Hematopoietic multipotent progenitor cell (in vitro differentiated cells): Measurements from ENCODE around the gene TRAF3. TPM values are rescaled to one million over a fixed set of nuclear protein-coding genes. Genes with fewer than 3 reads are reported as not detected.

Source experiments
- DNase-seq, 3 donors: peaks; one replicate each; pipeline ENCODE4 v3.0.0-alpha.2; 2011 to 2015; ENCODE audit warnings: low read depth in 2 of 3, low spot score in 2 of 3
- total RNA-seq: library from RNA; depleted of rRNA; stranded (reverse); fragments of >200 nt; gene quantifications from one replicate; pipeline ENCODE4 v1.2.3, GENCODE V29; 2012

TRAF3 gene
- 10.5 TPM for total RNA-seq

- peak; percentile 74 to 90 (median 86) for DNase-seq
These were observed at the start of gene TRAF3 for GRCh38 chr14:102776761-102777710. Gene TRAF3, plus strand, starts transcription at chr14:102777449. Its CDS starts 92,753 bp downstream, at chr14:102870202.

DNA sequence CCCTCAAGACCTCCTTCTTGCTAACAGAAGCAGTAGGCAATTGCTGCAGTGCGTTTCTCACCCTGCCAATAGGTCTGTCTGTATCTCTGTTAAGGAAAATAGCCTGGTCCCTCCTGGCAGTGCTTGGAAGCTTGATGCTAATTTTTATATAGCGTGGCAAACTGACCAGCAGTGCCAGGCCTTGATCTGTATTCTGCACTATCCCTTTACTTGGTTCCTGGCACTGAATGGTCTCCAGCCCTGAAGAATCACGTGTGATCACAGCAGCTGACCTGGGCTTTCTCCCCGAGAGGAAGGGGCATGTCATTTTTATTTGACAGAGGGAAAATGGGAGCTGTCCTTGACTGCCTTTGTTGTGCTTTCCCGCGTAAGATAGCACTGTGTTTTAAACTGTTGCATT, 48.7 kb upstream of the TRAF3 start:
- DNase-seq = no peak

GRCh38 chr14:102729268-102729667, 48.0 kb upstream of the TRAF3 start:
- no peak for DNase-seq

- no peak for DNase-seq
These were observed 47.4 kb upstream of the TRAF3 start for GRCh38 chr14:102729825-102730224.

- no peak for DNase-seq
These were observed 46.0 kb upstream of the TRAF3 start for GRCh38 chr14:102731101-102731870.

DNA sequence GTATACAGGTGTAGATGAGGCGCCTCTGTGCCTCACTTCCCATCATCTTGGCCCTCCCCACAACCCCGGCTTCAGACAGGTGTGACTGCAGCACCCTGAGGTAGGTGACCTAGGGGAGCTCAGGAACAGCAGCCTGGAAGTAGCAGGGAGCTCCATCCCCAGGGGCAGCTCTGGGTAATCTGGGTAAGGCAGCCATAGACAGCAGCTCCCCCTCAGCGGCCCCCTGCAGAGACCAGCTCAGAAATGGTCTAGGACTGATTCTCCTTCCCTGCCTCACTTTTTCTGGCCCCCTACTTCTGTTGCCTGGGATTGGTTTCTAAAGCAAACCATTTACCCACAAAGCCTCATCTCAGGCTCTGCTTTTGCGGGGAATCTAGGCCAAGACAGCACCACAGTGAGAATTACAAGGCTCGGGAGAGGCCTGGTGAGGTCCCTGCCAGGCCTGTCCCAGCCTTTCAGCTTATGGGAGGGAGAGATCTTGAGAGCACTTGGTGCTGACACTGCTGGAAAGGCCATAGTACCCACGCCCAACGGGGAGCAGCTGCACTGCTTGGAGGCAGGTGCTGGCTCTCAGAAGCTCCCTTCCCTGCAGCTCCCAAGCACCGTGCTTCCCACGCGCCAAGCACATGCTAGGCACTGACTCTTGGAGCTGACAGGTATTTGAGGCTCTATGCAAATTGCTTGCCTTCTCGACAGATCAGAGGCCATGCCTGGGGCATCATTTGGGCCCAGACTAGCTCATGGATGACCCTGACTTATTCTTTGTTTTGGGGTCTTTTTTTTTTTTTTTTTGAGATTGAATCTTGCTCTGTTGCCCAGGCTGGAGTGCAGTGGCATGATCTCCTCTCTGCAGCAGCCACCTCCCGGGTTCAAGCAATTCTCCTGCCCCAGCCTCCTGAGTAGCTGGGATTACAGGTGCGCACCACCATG, 45.1 kb upstream of the TRAF3 start:
- no peak for DNase-seq

- no peak for DNase-seq
These were observed 44.3 kb upstream of the TRAF3 start for GRCh38 chr14:102732924-102733323.

DNA sequence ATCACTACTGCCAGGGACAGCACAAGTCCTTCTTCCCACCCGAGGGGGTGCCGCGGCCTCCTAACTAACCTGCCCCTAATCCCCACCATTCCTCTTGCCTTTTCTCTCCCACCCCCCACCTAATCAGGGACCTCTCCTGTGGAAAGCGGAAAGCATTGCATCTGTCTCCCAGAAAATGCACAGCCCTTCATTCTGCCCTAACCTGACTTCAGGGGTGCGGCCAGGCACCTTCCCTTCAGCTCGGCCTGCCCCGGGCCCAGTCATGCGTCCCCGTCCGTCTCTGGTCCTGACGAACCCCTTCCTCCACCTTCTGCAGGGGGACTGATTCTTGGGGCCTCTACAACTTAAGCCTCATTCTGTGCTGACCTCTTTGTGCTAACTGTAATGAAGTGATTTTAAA, 43.9 kb upstream of the TRAF3 start:
- no peak for DNase-seq

- no peak for DNase-seq
These were observed 42.8 kb upstream of the TRAF3 start for GRCh38 chr14:102734436-102734835.

DNA sequence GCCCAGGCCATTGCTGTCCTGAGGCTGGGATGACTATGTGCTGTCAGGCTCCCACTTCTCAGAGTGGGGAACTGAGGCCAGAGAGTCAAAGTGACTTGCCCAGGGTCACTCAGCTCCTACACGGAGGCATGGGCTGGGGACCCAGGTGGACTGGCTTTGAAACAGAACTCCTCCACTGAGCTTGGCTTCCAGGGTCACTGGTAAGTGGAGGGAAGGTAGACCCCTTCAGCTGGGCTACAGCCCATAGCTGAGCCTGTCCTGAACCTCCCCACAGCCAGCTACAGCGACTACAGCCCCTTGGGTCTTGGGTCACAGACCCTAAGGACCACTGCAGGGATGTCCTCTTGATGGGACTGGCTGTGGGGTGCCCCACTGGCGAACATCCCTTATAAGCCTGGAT, 40.3 kb upstream of the TRAF3 start:
- DNase-seq = no peak

DNA sequence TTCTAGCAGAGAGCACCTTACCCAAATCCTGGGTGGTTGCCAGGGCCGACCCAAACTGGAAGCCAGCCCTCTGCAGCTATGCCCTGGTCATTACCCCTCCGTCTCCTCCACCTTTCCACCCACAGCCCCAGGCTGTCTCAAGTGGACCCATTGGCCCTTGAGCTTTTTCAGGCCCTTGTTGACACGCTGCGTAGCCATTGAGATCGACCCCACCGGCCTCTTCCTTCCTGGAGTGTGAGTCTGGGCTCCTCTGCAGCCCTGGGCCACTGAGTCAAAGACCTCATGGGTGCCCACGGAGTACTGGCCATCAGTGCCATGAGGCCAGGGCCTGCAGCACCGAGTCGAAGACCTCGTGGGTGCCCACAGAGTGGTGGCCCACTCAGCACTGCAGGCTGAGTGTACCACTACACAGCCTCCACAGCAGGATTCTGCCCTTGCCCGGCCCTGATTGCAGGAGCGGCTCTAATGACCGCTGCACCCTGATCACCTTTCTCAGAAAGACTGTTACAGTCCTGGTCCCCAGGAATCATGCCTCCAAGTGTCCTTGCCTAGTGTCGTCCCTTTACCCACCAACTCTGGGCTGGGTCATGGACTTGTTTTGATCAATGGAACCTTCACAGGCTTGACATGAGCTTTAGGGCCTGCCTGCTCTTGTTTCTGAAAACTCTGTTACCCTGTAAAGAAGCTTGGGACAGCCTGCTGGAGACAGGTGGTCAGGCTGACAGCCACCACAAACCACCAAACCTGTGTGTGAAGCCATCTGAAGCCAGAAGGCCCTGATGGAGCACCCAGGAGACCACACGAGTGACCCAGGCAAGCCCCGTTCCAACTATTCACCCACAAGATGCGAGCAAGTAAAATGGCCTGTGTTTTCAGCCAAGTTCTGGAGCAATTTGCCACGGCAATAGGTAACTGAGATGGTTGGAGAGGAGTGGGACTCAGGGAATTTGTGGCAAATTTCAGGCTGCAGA, 39.6 kb upstream of the TRAF3 start:
- no peak for DNase-seq

GRCh38 chr14:102738373-102739189, 38.7 kb upstream of the TRAF3 start:
- no peak for DNase-seq

DNA sequence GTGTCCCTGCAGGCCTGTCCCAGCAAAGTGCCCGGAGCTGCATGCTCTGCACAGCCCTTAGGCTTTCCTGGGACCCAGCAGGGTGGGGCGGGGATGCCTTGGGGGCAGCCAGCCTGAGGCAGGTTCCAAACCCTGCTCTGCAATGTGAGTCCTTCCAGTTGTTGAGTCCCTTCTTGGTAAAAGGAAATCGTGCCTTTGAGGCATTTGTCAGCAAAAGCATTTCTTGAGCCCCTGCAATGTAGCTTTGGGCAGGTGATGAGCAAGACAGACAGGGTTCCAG, 38.1 kb upstream of the TRAF3 start:
- DNase-seq = no peak

DNA sequence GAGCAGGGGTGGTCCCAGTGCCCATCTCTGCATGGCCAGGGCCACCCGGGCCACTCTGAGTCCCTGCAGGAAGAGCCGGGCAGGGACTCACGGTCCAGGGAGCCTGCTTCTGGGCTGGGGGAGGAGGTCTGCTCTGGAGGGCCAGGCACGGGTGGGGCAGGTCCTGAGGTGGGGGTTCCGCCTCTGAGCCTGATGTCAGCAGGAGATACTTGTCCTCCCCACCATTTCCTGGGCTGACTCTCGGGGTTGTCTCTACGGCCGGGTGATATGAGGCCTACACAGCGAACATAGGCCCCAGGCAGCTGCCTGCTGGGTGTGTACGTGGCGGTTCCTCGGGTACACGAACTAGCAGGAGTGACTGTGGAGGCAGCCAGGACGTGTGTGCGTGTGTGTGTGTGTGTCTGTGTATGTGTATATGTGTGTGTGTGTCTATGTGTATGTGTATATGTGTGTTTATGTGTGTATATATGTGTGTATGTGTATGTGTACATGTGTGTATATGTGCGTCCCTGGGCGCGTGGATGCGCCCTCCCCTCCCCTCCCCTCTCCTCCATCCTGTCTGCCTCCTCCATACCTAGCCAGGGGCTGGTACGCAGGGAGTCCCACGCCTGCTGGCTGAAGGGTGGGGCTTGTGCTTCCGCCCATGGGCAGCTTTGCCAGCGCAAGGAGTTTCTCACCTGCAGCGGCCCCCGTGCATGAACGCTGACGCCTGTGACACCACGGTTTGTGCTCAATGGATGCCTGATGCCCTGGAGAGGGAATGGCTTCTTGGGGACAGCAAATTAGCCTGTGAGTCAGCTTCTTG, 30.4 kb upstream of the TRAF3 start:
- no peak for DNase-seq

- DNase-seq = no peak
These were observed 28.4 kb upstream of the TRAF3 start for GRCh38 chr14:102748806-102749205.

DNA sequence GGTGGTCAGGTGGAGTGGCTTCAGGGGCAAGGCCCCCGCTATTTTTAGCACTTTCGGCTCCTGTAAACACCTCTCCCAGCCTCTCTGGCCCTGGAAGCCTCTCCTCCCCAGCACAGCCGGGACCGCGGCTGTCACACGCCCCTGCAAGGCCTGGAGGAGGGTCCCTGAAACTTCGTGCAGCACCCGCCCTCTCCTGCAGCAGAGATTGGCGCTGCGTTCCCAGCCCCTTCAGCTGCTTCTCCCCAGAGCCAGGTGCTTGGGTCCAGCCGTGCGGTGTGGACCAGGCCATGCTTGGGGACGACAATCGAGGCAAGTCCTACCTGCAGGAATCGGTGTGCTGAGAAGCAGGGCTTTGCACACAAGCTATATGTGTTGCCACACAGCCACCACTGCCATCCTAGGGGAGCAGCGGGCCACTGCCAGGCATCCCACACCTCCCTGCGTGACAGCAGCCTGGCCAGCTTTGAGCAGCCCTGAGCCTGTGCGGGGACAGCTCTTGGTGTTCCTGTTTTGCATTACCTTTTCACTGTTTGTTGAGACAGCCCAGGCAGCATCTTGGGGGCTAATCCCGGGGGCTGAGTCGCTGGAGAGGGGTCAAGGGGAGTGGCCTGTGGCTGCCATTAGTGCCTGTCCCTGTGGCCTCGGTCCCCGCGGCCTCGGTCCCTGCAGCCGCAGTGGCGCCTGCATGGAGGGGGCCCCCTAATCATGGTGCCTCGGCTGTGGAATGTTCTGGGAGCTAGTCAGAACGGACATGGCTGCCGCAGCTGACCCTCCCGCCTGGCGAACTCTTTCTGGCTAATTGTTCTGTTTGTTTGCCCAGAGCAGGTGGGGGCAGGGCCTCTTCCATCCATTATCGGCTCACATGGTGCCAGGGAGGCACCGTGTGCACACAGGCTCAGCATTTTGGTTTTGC, 27.6 kb upstream of the TRAF3 start:
- no peak for DNase-seq

DNA sequence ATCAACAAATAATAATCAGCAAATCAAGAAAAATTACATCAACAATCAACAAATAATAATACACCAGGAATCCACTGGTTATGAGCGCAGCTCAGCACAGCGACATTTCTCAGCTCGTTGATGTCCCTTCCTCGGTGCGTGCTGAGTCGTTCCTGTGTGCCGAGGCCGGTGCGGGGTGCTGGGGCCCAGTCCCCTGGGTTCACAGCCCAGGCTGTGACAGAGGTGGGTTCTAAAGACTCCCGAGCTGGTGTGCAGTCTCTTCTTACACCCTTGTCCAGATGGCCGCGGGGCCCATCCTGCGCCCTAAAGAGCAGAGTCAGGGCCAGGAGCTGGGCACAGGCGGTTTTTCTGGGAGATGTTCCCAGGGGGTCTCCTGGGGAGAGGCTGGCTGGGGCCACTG, 26.9 kb upstream of the TRAF3 start:
- DNase-seq = no peak
